ENCODE data around the gene BDKRB1.

The BDKRB1 gene

DNA sequence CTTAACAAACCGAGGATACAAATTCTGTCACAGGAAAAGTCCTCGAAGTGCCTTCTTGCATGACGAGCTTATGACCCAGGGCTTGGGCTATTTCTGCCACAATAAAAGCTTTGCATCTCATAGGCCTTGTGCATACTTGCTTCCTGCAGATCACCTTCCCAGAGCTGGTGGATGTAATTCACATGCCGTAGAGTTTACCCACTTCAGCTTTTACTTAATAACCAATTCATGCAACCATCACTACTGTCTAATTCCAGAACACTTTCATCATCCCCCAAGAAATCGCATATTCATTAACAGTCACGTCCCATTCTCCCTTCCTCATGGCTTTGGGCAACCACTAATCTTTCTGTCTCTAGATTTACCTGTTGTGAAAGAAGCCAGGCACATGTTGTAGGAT is 9.0 kb upstream of the BDKRB1 start:
- DNase-seq (ENCODE audit: low read depth) = no peak

GRCh38 chr14:96249029-96249428 is 7.0 kb upstream of the BDKRB1 start:
- DNase-seq (ENCODE audit: low read depth) = peak; percentile 97
- TF ChIP-seq, protein P1, sequence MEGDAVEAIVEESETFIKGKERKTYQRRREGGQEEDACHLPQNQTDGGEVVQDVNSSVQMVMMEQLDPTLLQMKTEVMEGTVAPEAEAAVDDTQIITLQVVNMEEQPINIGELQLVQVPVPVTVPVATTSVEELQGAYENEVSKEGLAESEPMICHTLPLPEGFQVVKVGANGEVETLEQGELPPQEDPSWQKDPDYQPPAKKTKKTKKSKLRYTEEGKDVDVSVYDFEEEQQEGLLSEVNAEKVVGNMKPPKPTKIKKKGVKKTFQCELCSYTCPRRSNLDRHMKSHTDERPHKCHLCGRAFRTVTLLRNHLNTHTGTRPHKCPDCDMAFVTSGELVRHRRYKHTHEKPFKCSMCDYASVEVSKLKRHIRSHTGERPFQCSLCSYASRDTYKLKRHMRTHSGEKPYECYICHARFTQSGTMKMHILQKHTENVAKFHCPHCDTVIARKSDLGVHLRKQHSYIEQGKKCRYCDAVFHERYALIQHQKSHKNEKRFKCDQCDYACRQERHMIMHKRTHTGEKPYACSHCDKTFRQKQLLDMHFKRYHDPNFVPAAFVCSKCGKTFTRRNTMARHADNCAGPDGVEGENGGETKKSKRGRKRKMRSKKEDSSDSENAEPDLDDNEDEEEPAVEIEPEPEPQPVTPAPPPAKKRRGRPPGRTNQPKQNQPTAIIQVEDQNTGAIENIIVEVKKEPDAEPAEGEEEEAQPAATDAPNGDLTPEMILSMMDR (conservative IDR thresholded peaks at IDR 0.05; ENCODE audit: control insufficient read depth, insufficient read depth, low read depth, low read length) = no peak
- no peak overlapping the region for H3K4me3 ChIP-seq (ENCODE audit: control insufficient read depth, low read depth, low read length)

More for the DNA sequence above, 9.0 kb upstream of the BDKRB1 start:
- TF ChIP-seq, protein P1 (conservative IDR thresholded peaks at IDR 0.05; ENCODE audit: control insufficient read depth, insufficient read depth, low read depth, low read length) = no peak
- H3K4me3 ChIP-seq (ENCODE audit: control insufficient read depth, low read depth, low read length) = no peak overlapping the region

DNA sequence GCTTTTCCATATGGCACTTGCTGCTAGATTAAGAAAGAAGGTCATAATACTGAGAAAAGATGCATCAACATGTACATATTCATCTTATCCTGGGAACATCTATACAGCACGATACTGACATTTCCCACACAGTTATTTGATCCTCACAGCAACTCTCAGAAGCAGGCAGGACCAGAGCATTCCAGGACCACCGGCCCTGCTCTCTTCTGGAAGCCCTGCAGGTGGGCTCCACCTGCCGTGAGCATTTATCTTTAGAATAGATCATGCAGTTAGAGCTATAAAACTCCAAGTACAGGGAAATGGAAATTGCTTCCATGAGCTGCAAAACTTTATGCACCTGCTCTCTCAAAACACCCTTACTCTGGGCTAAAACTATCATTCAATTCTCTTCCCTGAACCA is 5.5 kb upstream of the BDKRB1 start:
- TF ChIP-seq, protein P1 (conservative IDR thresholded peaks at IDR 0.05; ENCODE audit: control insufficient read depth, insufficient read depth, low read depth, low read length) = no peak
- no peak overlapping the region for H3K4me3 ChIP-seq (ENCODE audit: control insufficient read depth, low read depth, low read length)
- no peak for DNase-seq (ENCODE audit: low read depth)

GRCh38 chr14:96251656-96252155 is 4.3 kb upstream of the BDKRB1 start:
- DNase-seq (ENCODE audit: low read depth) = no peak
- TF ChIP-seq, protein P1 (conservative IDR thresholded peaks at IDR 0.05; ENCODE audit: control insufficient read depth, insufficient read depth, low read depth, low read length) = no peak
- H3K4me3 ChIP-seq (ENCODE audit: control insufficient read depth, low read depth, low read length) = no peak overlapping the region

DNA sequence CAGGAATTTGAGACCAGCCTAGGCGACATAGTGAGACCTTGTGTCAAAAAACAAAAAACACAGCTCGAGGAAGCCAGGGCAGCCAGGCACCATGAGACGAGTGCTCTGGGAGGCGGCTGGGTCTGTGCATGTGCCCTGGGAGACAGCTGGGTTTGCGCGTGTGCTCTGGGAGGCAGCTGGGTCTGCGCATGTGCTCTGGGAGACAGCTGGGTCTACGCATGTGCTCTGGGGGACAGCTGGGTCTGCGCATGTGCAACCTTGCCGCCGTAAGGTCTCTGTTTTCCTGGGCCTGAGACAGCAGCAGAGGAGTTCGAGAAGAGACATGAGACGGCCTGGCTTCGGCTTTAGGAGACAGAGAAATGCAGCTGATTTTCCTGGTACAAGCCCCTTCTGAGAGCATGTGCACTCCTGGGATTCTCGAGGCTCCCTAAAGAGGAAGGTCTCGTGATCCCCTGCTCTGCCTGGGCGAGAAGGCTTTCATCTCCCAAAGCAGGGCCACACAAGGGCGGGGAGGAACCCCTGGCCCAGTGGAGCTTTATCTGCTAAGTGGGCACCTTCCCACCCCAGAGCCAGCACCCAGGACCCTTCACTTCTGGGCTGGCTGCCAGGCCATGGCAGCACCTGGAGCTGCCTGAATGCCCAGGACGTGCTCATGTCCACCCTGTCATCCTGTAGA is 3.5 kb upstream of the BDKRB1 start:
- DNase-seq (ENCODE audit: low read depth) = no peak
- TF ChIP-seq, protein P1 (conservative IDR thresholded peaks at IDR 0.05; ENCODE audit: control insufficient read depth, insufficient read depth, low read depth, low read length) = no peak
- no peak overlapping the region for H3K4me3 ChIP-seq (ENCODE audit: control insufficient read depth, low read depth, low read length)

- DNase-seq (ENCODE audit: low read depth) = peak; percentile 91
- TF ChIP-seq, protein P1 (conservative IDR thresholded peaks at IDR 0.05; ENCODE audit: control insufficient read depth, insufficient read depth, low read depth, low read length) = no peak
- H3K4me3 ChIP-seq (ENCODE audit: control insufficient read depth, low read depth, low read length) = no peak overlapping the region
Observed at GRCh38 chr14:96252999-96253539, 2.9 kb upstream of the BDKRB1 start.
